Measurements from ENCODE around the gene ARL6IP5. TPM values are rescaled to one million over a fixed set of nuclear protein-coding genes. Genes with fewer than 3 reads are reported as not detected.

The ARL6IP5 gene
- total RNA-seq, 1 experiment from 2014 or later: 16.9 TPM

- peak; percentile 82 for DNase-seq
- Histone ChIP-seq H2BK5ac (ENCODE audit: insufficient read length, low read length) (no peak overlapping the region), H3K14ac (ENCODE audit: insufficient read depth, low read length) (no peak overlapping the region), H2BK20ac (ENCODE audit: low read depth, low read length, poor library complexity, severe bottlenecking) (no peak overlapping the region), H3K79me1 (ENCODE audit: insufficient read depth, low read depth, low read length, poor library complexity, severe bottlenecking) (no peaks in the 10 kb centered on the region), H3K27me3 (ENCODE audit: insufficient read depth, low read length) (no peaks in the 10 kb centered on the region), H3K4me1 (ENCODE audit: insufficient read depth, low read length) (no peaks in the 10 kb centered on the region; the same call in 1 of the 2 replicates), H3K9ac (ENCODE audit: extremely low read depth, insufficient read length, low read length) (no peak overlapping the region), H3T11ph (ENCODE audit: low read length) (no peak overlapping the region), H3K9me3 (ENCODE audit: control insufficient read depth, low read depth, low read length) (no peaks in the 10 kb centered on the region), H3K18ac (ENCODE audit: insufficient read length, low read depth, low read length) (no peak overlapping the region), H4K8ac (replicated peaks; ENCODE audit: insufficient read length, low read depth, low read length) (no peak overlapping the region), H3K23me2 (ENCODE audit: insufficient read length, low read depth, low read length, poor library complexity, severe bottlenecking) (no peaks in the 10 kb centered on the region), H2BK15ac (ENCODE audit: low read depth, low read length) (no peak overlapping the region), H3K56ac (ENCODE audit: insufficient read length, low read depth, low read length) (no peak overlapping the region), H2AFZ (ENCODE audit: low read length) (no peak overlapping the region), H3K4ac (ENCODE audit: low read depth, low read length) (no peak overlapping the region), H2AK5ac (ENCODE audit: insufficient read length, low read length) (no peak overlapping the region), H3K79me2 (ENCODE audit: insufficient read depth, low read length) (no peaks in the 10 kb centered on the region), H4K91ac (ENCODE audit: insufficient read length, low read depth, low read length) (no peak overlapping the region), H4K20me1 (ENCODE audit: control insufficient read depth, insufficient read depth, insufficient read length) (no peaks in the 10 kb centered on the region), H3K23ac (ENCODE audit: insufficient read length, low read depth, low read length) (no peak overlapping the region), H3K27ac (ENCODE audit: insufficient read length, low read depth, low read length) (no peak overlapping the region), H2BK120ac (ENCODE audit: low read depth, low read length, poor library complexity, severe bottlenecking) (no peak overlapping the region), H2BK12ac (ENCODE audit: insufficient read length, low read depth, low read length) (no peak overlapping the region), H4K5ac (ENCODE audit: insufficient read length, low read depth, low read length) (no peak overlapping the region), H3K4me2 (ENCODE audit: insufficient read depth, insufficient read length, low read length) (no peak overlapping the region)
- no CpG with 5 or more reads among the region's 1 CpG for WGBS (ENCODE audit: extremely low coverage, insufficient read length, low lambda C conversion rate)
- Mint-ChIP-seq H3K9me3 (no peaks in the 10 kb centered on the region), H3K4me1 (peaks cover 0 to 6% of the 10 kb centered on the region in 2 experiments; a peak in 2 of 4 replicates), H3K4me3 (no peak overlapping the region), H3K27ac (no peak overlapping the region), H3K36me3 (ENCODE audit: insufficient read depth in 1 of 3, low read depth in 3 of 3) (no peaks in the 10 kb centered on the region), H3K27me3 (ENCODE audit: low read depth) (no peaks in the 10 kb centered on the region)
- peak; percentile 91 for TF ChIP-seq CTCF (conservative IDR thresholded peaks at IDR 0.05)
Observed at GRCh38 chr3:69120879-69121464, 36.2 kb downstream of the ARL6IP5 start.

All from H9 (cell line).